Hepatocyte (in vitro differentiated cells): ENCODE data around the gene CCDC183. TPM values are rescaled to one million over a fixed set of nuclear protein-coding genes. Genes with fewer than 3 reads are reported as not detected.

ENCODE experiments used
- DNase-seq: peaks from one replicate; pipeline ENCODE4 v3.0.0-alpha.2; 2016; ENCODE audit warnings: low spot score
- H2AFZ ChIP-seq: fragments of 200-600 bp; sonication (generic); 2 replicates; pipeline ENCODE4 v1.6.0; 2016; ENCODE audit warnings: antibody characterized with exemption, mild to moderate bottlenecking
- H3K27ac ChIP-seq: fragments of 200-600 bp; sonication (generic); 2 replicates; pipeline ENCODE4 v1.5.1; 2016; ENCODE audit warnings: mild to moderate bottlenecking
- H3K27me3 ChIP-seq: fragments of 200-600 bp; sonication (generic); 2 replicates; pipeline ENCODE4 v1.6.1; 2016
- H3K36me3 ChIP-seq: fragments of 200-600 bp; sonication (generic); replicated peaks from 2 replicates; pipeline ENCODE4 v1.5.1; 2016; ENCODE audit warnings: low read depth; ENCODE audit not compliant: insufficient read depth
- H3K4me1 ChIP-seq: fragments of 200-600 bp; sonication (generic); 2 replicates; pipeline ENCODE4 v1.5.1; 2016; ENCODE audit warnings: mild to moderate bottlenecking, moderate library complexity; ENCODE audit not compliant: insufficient read depth
- H3K4me2 ChIP-seq: fragments of 200-600 bp; sonication (generic); 2 replicates; pipeline ENCODE4 v1.6.0; 2016
- H3K4me3 ChIP-seq: fragments of 200-600 bp; sonication (generic); 2 replicates; pipeline ENCODE4 v1.5.1; 2016; ENCODE audit warnings: mild to moderate bottlenecking
- H3K79me2 ChIP-seq: fragments of 200-600 bp; sonication (generic); 2 replicates; pipeline ENCODE4 v1.6.0; 2017; ENCODE audit warnings: mild to moderate bottlenecking
- H3K9me2 ChIP-seq: fragments of 200-600 bp; sonication (generic); replicated peaks from 2 replicates; pipeline ENCODE4 v1.6.0; 2017; ENCODE audit warnings: mild to moderate bottlenecking; ENCODE audit not compliant: insufficient read depth
- H3K9me3 ChIP-seq: fragments of 200-600 bp; sonication (generic); 2 replicates; pipeline ENCODE4 v1.5.1; 2016; ENCODE audit warnings: low read depth, mild to moderate bottlenecking
- H4K20me1 ChIP-seq: fragments of 200-600 bp; sonication (generic); 2 replicates; pipeline ENCODE4 v1.6.0; 2016; ENCODE audit warnings: mild to moderate bottlenecking; ENCODE audit not compliant: insufficient read depth, poor library complexity, severe bottlenecking
- CTCF ChIP-seq: fragments of 200-600 bp; sonication (generic); IDR thresholded peaks from 2 replicates; pipeline ENCODE4 v1.5.1; 2016; ENCODE audit warnings: antibody characterized with exemption, mild to moderate bottlenecking; ENCODE audit not compliant: poor library complexity
- EZH2 ChIP-seq: fragments of 200-600 bp; sonication (generic); IDR thresholded peaks from 2 replicates; pipeline ENCODE4 v1.6.1; 2016; ENCODE audit warnings: antibody characterized with exemption, mild to moderate bottlenecking, borderline replicate concordance
- EZH2phosphoT487 ChIP-seq: fragments of 200-600 bp; sonication (generic); IDR thresholded peaks from one replicate; pipeline ENCODE4 v1.6.1; 2018; ENCODE audit warnings: antibody characterized with exemption, mild to moderate bottlenecking, low read depth, moderate library complexity; ENCODE audit not compliant: unreplicated experiment, severe bottlenecking
- WGBS: methylation state at CpG from one replicate; pipeline ENCODE4 v1.1.6; 2016; ENCODE audit warnings: low lambda C conversion rate; ENCODE audit errors: missing lambda C conversion rate; 5-methylcytosine and 5-hydroxymethylcytosine counted together
- polyA plus RNA-seq: library from polyadenylated mRNA; unstranded; fragments of >200 nt; fragmentation: Nextera tagmentation; extraction: Ambion mirVana; gene quantifications from 2 replicates; pipeline ENCODE4 v1.2.1, GENCODE V29; 2016
- total RNA-seq: library from RNA; depleted of rRNA; stranded (reverse); fragments of >200 nt; gene quantifications from 2 replicates; pipeline ENCODE4 v1.2.3, GENCODE V29; 2014

Gene CCDC183
- total and polyA plus RNA-seq, 2 experiments from 2014 or later: 17.7 to 32.1 TPM

GRCh38 chr9:136838314-136839228 lies 42.4 kb downstream of the CCDC183 start:
- Histone ChIP-seq H3K9me2 (no peaks in the 10 kb centered on the region), H3K27me3 (no peaks in the 10 kb centered on the region), H3K4me3 (no peak overlapping the region), H3K9me3 (no peaks in the 10 kb centered on the region), H2AFZ (no peak overlapping the region), H4K20me1 (peaks cover 5% of the 10 kb centered on the region), H3K79me2 (no peaks in the 10 kb centered on the region), H3K36me3 (no peaks in the 10 kb centered on the region), H3K27ac (no peak overlapping the region), H3K4me1 (peaks cover 37% of the 10 kb centered on the region), H3K4me2 (no peak overlapping the region)
- no peak for DNase-seq
- no peak for TF ChIP-seq CTCF
- TF ChIP-seq EZH2phosphoT487: no peak
- WGBS: 95% methylated on average over 26 of the region's 29 CpGs

GRCh38 chr9:136839229-136840139 lies 43.3 kb downstream of the CCDC183 start:
- H3K4me3 ChIP-seq: no peak overlapping the region
- H3K36me3 ChIP-seq: no peaks in the 10 kb centered on the region
- peaks cover 37% of the 10 kb centered on the region for H3K4me1 ChIP-seq
- H2AFZ ChIP-seq: no peak overlapping the region
- DNase-seq: no peak
- H4K20me1 ChIP-seq: peaks cover 5% of the 10 kb centered on the region
- 89% methylated on average over 35 of the region's 36 CpGs for WGBS
- H3K9me3 ChIP-seq: no peaks in the 10 kb centered on the region
- H3K79me2 ChIP-seq: no peaks in the 10 kb centered on the region
- H3K9me2 ChIP-seq: no peaks in the 10 kb centered on the region
- H3K27ac ChIP-seq: peak overlapping the region; percentile 84
- TF ChIP-seq EZH2 (no peak), CTCF (no peak), EZH2phosphoT487 (no peak)
- no peak overlapping the region for H3K4me2 ChIP-seq
- H3K27me3 ChIP-seq: no peaks in the 10 kb centered on the region

- H3K4me2 ChIP-seq: peak overlapping the region; percentile 27
- no peak overlapping the region for H3K4me3 ChIP-seq
- H3K4me1 ChIP-seq: peaks cover 37% of the 10 kb centered on the region
- H3K36me3 ChIP-seq: no peaks in the 10 kb centered on the region
- H3K9me2 ChIP-seq: no peaks in the 10 kb centered on the region
- peak; percentile 48 for DNase-seq
- H4K20me1 ChIP-seq: peaks cover 5% of the 10 kb centered on the region
- H3K27me3 ChIP-seq: no peaks in the 10 kb centered on the region
- H3K79me2 ChIP-seq: no peaks in the 10 kb centered on the region
- no peak overlapping the region for H2AFZ ChIP-seq
- WGBS: 82% methylated on average over 15 of the region's 32 CpGs
- no peaks in the 10 kb centered on the region for H3K9me3 ChIP-seq
- TF ChIP-seq EZH2 (no peak), EZH2phosphoT487 (no peak), CTCF (no peak)
- peak overlapping the region; percentile 84 for H3K27ac ChIP-seq
Observed at GRCh38 chr9:136840140-136840876, 44.2 kb downstream of the CCDC183 start.
